Right cardiac atrium (tissue), 5 donors: ENCODE measurements around the gene NCOA5. TPM values are rescaled to one million over a fixed set of nuclear protein-coding genes. Genes with fewer than 3 reads are reported as not detected.
A peak's percentile ranks its signal among the peaks of the same experiment; 100 is the strongest.

Experiments used
- ATAC-seq, 2 donors: fragments of 200-7000 bp; cut with Tn5 transposase; one replicate each; pipeline versions ENCODE4 v1.8.0 to v1.9.1; 2020; ENCODE audit warnings: moderate library complexity in 2 of 2, mild to moderate bottlenecking in 1 of 2
- DNase-seq, 3 donors: peaks; one replicate each; pipeline ENCODE4 v3.0.0-alpha.2; 2020
- H3K27ac ChIP-seq: one replicate; pipeline ENCODE4 v1.5.1; 2013; ENCODE audit warnings: mild to moderate bottlenecking, low read length, control low read depth, moderate library complexity
- H3K27me3 ChIP-seq: one replicate; pipeline ENCODE4 v1.6.1; 2013; ENCODE audit not compliant: control insufficient read depth, insufficient read depth
- H3K4me1 ChIP-seq: one replicate; pipeline ENCODE4 v1.6.1; 2013; ENCODE audit warnings: low read length; ENCODE audit not compliant: control insufficient read depth, insufficient read depth
- H3K4me3 ChIP-seq: one replicate; pipeline ENCODE4 v1.5.1; 2013; ENCODE audit warnings: low read length, control low read depth
- H3K9me3 ChIP-seq: one replicate; pipeline ENCODE4 v1.6.1; 2013; ENCODE audit warnings: low read length; ENCODE audit not compliant: control insufficient read depth
- WGBS: extraction: QIAGEN DNeasy Blood & Tissue Kit; methylation state at CpG from one replicate; pipeline ENCODE4 v1.1.7; 2013; 5-methylcytosine and 5-hydroxymethylcytosine counted together
- intact Hi-C, 4 donors: fragments of 100-400 bp; cut with DNase I; formaldehyde crosslinking; loops; one replicate each; pipeline versions ENCODE4 v1.11.0 to v1.14.0; 2022 to 2023
- polyA plus RNA-seq: library from polyadenylated mRNA; stranded (reverse); fragments of 200-250 nt; gene quantifications from one replicate; pipeline ENCODE4 v1.2.3, GENCODE V29; 2013
- total RNA-seq, 4 donors: library from RNA; stranded (reverse); fragmentation: NEBNext Ultra II Directional; extraction: Animal tissue kit (Norgen Biotek cat#: 25700); gene quantifications; one replicate each; pipeline ENCODE4 v1.2.1, GENCODE V29; 2021
- donor health status: healthy with polysubstance abuse.
- donor health status: DM: no; HTN: yes; CAD: no.
- donor health status: DM: no; HTN: no; CAD: no.
- donor health status: DM: no; HTN: yes; CAD: no; lungs with severe emphysema.
- donor health status: DM: yes; HTN: yes; CAD: no.

The NCOA5 gene
- total and polyA plus RNA-seq, 5 donors = 9.5 to 26.1 (median 20.4) TPM

- no peaks in the 10 kb centered on the region for H3K4me1 ChIP-seq
- H3K27me3 ChIP-seq = no peaks in the 10 kb centered on the region
- ATAC-seq (no peak), DNase-seq (no peak)
- intact Hi-C loops = loop anchor here in 2 of 4 donors (10.0 kb wide), 2 partner anchors 62 to 322 kb away; partner anchors contain the start of gene NCOA5 (in 1 of the 2)
- WGBS = 34% methylated on average over 8 of the region's 8 CpGs
- no peak overlapping the region for H3K27ac ChIP-seq
- H3K4me3 ChIP-seq = no peak overlapping the region
- H3K9me3 ChIP-seq = no peaks in the 10 kb centered on the region
Observed at GRCh38 chr20:46023148-46023484, 66.6 kb downstream of the NCOA5 start.

GRCh38 chr20:46022411-46023147, 67.2 kb downstream of the NCOA5 start:
- peak; percentile 39 to 64 for ATAC-seq
- Histone ChIP-seq H3K27ac (no peak overlapping the region), H3K27me3 (no peaks in the 10 kb centered on the region), H3K4me1 (no peaks in the 10 kb centered on the region), H3K9me3 (no peaks in the 10 kb centered on the region), H3K4me3 (peak overlapping the region; percentile 1)
- intact Hi-C loops = loop anchor here in 2 of 4 donors (10.0 kb wide), 2 partner anchors 62 to 322 kb away; partner anchors contain the start of gene NCOA5 (in 1 of the 2)
- 2% methylated on average over 36 of the region's 37 CpGs for WGBS
- peak; percentile 45 to 85 (median 82) for DNase-seq

- Histone ChIP-seq H3K4me1 (no peaks in the 10 kb centered on the region), H3K27me3 (no peaks in the 10 kb centered on the region), H3K4me3 (peak overlapping the region; percentile 42), H3K9me3 (no peaks in the 10 kb centered on the region), H3K27ac (no peak overlapping the region)
- 7% methylated on average over 71 of the region's 71 CpGs for WGBS
- DNase-seq = peak in 2 of 3 donors; percentile 71 to 72
- ATAC-seq = peak; percentile 59 to 73
- intact Hi-C loops = loop anchor here in 2 of 4 donors (10.0 kb wide), 2 partner anchors 63 to 323 kb away; partner anchors contain the start of gene NCOA5 (in 1 of the 2)
Observed at GRCh38 chr20:46021361-46022359, 68.1 kb downstream of the NCOA5 start.

- Histone ChIP-seq H3K27ac (no peak overlapping the region), H3K4me1 (no peaks in the 10 kb centered on the region), H3K27me3 (no peaks in the 10 kb centered on the region), H3K9me3 (no peaks in the 10 kb centered on the region), H3K4me3 (no peak overlapping the region)
- WGBS = 75% methylated on average over 4 of the region's 4 CpGs
- ATAC-seq (no peak), DNase-seq (no peak)
- intact Hi-C loops = loop anchor here in 2 of 4 donors (10.0 kb wide), 2 partner anchors 64 to 324 kb away; partner anchors contain the start of gene NCOA5 (in 1 of the 2)
Observed at GRCh38 chr20:46020555-46020954, 69.2 kb downstream of the NCOA5 start.

- ATAC-seq = no peak
- 60% methylated on average over 6 of the region's 6 CpGs for WGBS
- Histone ChIP-seq H3K27ac (no peak overlapping the region), H3K4me1 (no peaks in the 10 kb centered on the region), H3K4me3 (no peak overlapping the region), H3K27me3 (no peaks in the 10 kb centered on the region), H3K9me3 (no peaks in the 10 kb centered on the region)
- intact Hi-C loops = no loop called here
- DNase-seq = no peak
Observed at GRCh38 chr20:46018611-46019010, 71.2 kb downstream of the NCOA5 start.

GRCh38 chr20:46018112-46018511, 71.7 kb downstream of the NCOA5 start:
- ATAC-seq (no peak), DNase-seq (no peak)
- intact Hi-C loops = no loop called here
- no peak overlapping the region for H3K4me3 ChIP-seq
- H3K27ac ChIP-seq = no peak overlapping the region
- no peaks in the 10 kb centered on the region for H3K4me1 ChIP-seq
- no peaks in the 10 kb centered on the region for H3K27me3 ChIP-seq
- WGBS = 50% methylated on average over 4 of the region's 4 CpGs
- no peaks in the 10 kb centered on the region for H3K9me3 ChIP-seq

- H3K27me3 ChIP-seq = no peaks in the 10 kb centered on the region
- ATAC-seq = no peak
- intact Hi-C loops = no loop called here
Observed at GRCh38 chr20:46017272-46017671, 72.5 kb downstream of the NCOA5 start.

GRCh38 chr20:46014517-46015396, 75.0 kb downstream of the NCOA5 start:
- Histone ChIP-seq H3K27me3 (no peaks in the 10 kb centered on the region), H3K4me1 (no peaks in the 10 kb centered on the region), H3K4me3 (no peak overlapping the region), H3K27ac (no peak overlapping the region), H3K9me3 (no peaks in the 10 kb centered on the region)
- 65% methylated on average over 7 of the region's 7 CpGs for WGBS
- intact Hi-C loops = no loop called here
- DNase-seq (no peak), ATAC-seq (no peak)

More at GRCh38 chr20:46017272-46017671, 72.5 kb downstream of the NCOA5 start:
- no peaks in the 10 kb centered on the region for H3K9me3 ChIP-seq
- WGBS = 68% methylated on average over 4 of the region's 4 CpGs
- H3K27ac ChIP-seq = no peak overlapping the region
- no peak for DNase-seq
- H3K4me3 ChIP-seq = no peak overlapping the region
- no peaks in the 10 kb centered on the region for H3K4me1 ChIP-seq

- DNase-seq (peak in 2 of 3 donors; percentile 67 to 74), ATAC-seq (peak; percentile 64 to 73)
- Histone ChIP-seq H3K9me3 (no peaks in the 10 kb centered on the region), H3K27ac (no peak overlapping the region), H3K27me3 (no peaks in the 10 kb centered on the region), H3K4me3 (no peak overlapping the region), H3K4me1 (no peaks in the 10 kb centered on the region)
- 2% methylated on average over 67 of the region's 67 CpGs for WGBS
- intact Hi-C loops = no loop called here
Observed at GRCh38 chr20:46013829-46014516, 75.8 kb downstream of the NCOA5 start.
